ENCODE data around the gene GPANK1.

The GPANK1 gene

GRCh38 chr6:31615748-31616147, 49.0 kb downstream of the GPANK1 start:
- no peak for DNase-seq

DNA sequence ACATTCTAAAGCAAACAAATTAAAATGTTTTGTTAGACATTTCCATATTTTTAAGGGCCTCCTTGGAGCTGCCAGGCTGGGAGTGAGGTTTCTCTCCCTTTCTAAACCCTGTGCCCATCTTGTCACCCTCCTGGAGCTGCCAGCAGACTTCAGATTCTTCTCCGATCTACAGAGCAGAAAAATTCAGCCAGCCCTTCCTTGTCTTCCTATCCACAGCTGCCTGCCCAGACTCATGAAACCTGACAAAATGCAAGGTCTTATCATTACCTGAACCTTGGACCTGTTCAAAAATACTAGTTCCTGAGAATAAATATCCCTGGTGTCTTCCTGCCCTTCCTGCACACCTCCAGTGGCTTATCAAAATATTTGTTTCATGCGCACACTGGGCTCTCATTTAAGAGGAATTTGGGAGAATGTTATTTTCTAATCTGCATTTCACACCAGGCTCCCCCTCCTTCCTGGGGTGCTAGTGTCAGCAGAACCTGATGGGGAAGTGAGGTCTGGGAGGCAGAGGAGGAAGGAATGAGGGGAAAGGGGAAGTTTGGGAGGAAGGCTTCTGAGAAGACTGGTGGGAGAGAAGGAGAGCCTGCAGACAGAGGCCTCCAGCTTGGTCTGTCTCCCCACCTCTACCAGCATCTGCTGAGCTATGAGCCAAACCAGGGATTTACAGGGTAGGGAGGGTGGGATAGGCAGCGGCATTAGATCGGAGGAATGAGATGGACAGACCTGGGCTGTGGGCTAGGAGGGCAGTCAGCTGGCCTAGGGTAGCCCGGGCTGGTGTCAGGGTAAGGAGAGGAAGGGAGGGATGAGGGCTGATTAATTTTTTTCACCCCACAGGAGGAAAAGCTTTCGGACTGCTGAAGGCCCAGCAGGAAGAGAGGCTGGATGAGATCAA, 49.9 kb downstream of the GPANK1 start, which contains the start of gene AIF1:
AIF1 (plus strand) TSS at position 551 of the 895 bp plus-strand sequence; CDS start at position 647, 96 bp downstream.
- no peak for DNase-seq

GRCh38 chr6:31614075-31614619, 50.6 kb downstream of the GPANK1 start:
- no peak for DNase-seq

Measured in fibroblast of skin of scalp (primary cell).